Sigmoid colon (tissue), 7 donors: ENCODE data around the gene OR9A4. TPM values are rescaled to one million over a fixed set of nuclear protein-coding genes. Genes with fewer than 3 reads are reported as not detected.
"Not testable (repeated sequence)": the region's sequence is repeated elsewhere in the genome, so short reads cannot be mapped to it uniquely, and the experiment has no call there.

Experiments used
- DNase-seq: peaks from one replicate; pipeline ENCODE4 v3.0.0-alpha.2; 2019
- H3K27ac ChIP-seq, 4 donors: fragments of 200-600 bp; sonication (generic); one replicate each; pipeline ENCODE4 v1.5.1; 2016 to 2019; ENCODE audit warnings: mild to moderate bottlenecking in 1 of 4
- H3K27me3 ChIP-seq, 3 donors: fragments of 200-600 bp; sonication (generic); one replicate each; pipeline ENCODE4 v1.5.1; 2019; ENCODE audit warnings: mild to moderate bottlenecking in 1 of 3
- H3K36me3 ChIP-seq, 4 donors: fragments of 200-600 bp; sonication (generic); one replicate each; pipeline ENCODE4 v1.5.1; 2016 to 2019
- H3K4me1 ChIP-seq, 4 donors: fragments of 200-600 bp; sonication (generic); one replicate each; pipeline ENCODE4 v1.5.1; 2017 to 2019
- H3K4me3 ChIP-seq, 4 donors: fragments of 200-600 bp; sonication (generic); one replicate each; pipeline ENCODE4 v1.5.1; 2017 to 2019; ENCODE audit warnings: mild to moderate bottlenecking in 2 of 4, moderate library complexity in 1 of 4
- H3K9me3 ChIP-seq, 4 donors: fragments of 200-600 bp in 3 of 4; sonication (generic) in 3 of 4; one replicate each; pipeline versions ENCODE4 v1.5.1 to v1.6.1; 2013 to 2019
- CTCF ChIP-seq, 4 experiments: fragments of 450-650 bp in 3 of 4; fragments of 200-600 bp in 1 of 4; IDR thresholded peaks; one replicate each; pipeline ENCODE4 v1.5.1; 2016 to 2019; ENCODE audit warnings: antibody characterized with exemption in 4 of 4, mild to moderate bottlenecking in 3 of 4, moderate library complexity in 2 of 4
- EP300 ChIP-seq, 4 donors: sonication (generic); formaldehyde crosslinking; IDR thresholded peaks; one replicate each; pipeline ENCODE4 v1.6.1; 2017; ENCODE audit warnings: antibody characterized with exemption in 4 of 4
- POLR2A ChIP-seq, 2 donors: fragments of 450-650 bp; IDR thresholded peaks; one replicate each; pipeline ENCODE4 v1.6.1; 2016; ENCODE audit warnings: antibody characterized with exemption in 2 of 2, mild to moderate bottlenecking in 2 of 2, moderate library complexity in 2 of 2
- POLR2AphosphoS5 ChIP-seq, 4 donors: sonication (generic); formaldehyde crosslinking; IDR thresholded peaks; one replicate each; pipeline ENCODE4 v1.6.1; 2017; ENCODE audit warnings: antibody characterized with exemption in 4 of 4
- whole genome bisulfite sequencing, 2 donors: extraction: QIAGEN DNeasy Blood & Tissue Kit; methylation state at CpG; one replicate each; pipeline ENCODE4 v1.1.7; 2013; 5-methylcytosine and 5-hydroxymethylcytosine counted together
- intact Hi-C: fragments of 100-400 bp; cut with DNase I; formaldehyde crosslinking; loops from one replicate; pipeline ENCODE4 v1.15.1; 2023
- polyA plus RNA-seq, 3 donors: library from polyadenylated mRNA; stranded (reverse); fragments of 200-250 nt; gene quantifications; one replicate each; pipeline ENCODE4 v1.2.3, GENCODE V29; 2013
- total RNA-seq, 4 donors: library from RNA; depleted of rRNA; stranded (reverse); fragments of >200 nt; gene quantifications; one replicate each; pipeline ENCODE4 v1.1.0, GENCODE V29; 2016
- donor health status: healthy with polysubstance abuse.
- donor health status: Bipolar disorder and iron deficiency.
- donor health status: healthy.

OR9A4 gene
- total and polyA plus RNA-seq, 7 donors, result not detected

DNA sequence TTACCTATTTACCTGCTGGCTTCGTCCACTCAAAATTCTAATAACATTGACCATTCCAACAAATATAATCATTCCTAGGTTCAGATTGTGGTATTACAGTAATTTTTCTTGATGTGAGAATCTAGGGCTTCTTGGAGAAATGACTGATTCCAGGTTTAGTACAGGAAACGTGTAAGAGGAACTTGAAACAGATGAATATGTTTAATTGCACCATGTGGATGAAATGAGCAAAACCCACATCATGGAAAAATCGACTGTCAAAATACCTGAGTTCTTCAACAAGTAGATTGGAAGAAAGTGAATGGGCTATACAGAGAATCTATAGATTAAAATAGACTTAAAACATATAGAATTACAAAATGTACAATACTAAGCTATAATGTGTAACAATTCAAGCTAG, 24.9 kb upstream of the OR9A4 start:
- intact Hi-C loops, result no loop called here
- no peak for TF ChIP-seq POLR2AphosphoS5 (IDR thresholded peaks at IDR 0.05)
- no peak for TF ChIP-seq CTCF (IDR thresholded peaks at IDR 0.05)
- TF ChIP-seq EP300 (IDR thresholded peaks at IDR 0.05), result no peak
- TF ChIP-seq POLR2A (IDR thresholded peaks at IDR 0.05), result no peak
- no peak for DNase-seq
- no peaks in the 10 kb centered on the region for H3K36me3 ChIP-seq
- H3K9me3 ChIP-seq, result peaks cover 0 to 2% (median 0%) of the 10 kb centered on the region in 4 donors
- H3K4me1 ChIP-seq, result no peaks in the 10 kb centered on the region
- 79% methylated on average over 3 of the region's 3 CpGs for WGBS, 2 donors
- no peak overlapping the region for H3K4me3 ChIP-seq
- H3K27ac ChIP-seq, result no peak overlapping the region
- H3K27me3 ChIP-seq, result no peaks in the 10 kb centered on the region

- 97 to 100% methylated on average over 3 of the region's 3 CpGs for WGBS, 2 donors
- H3K27ac ChIP-seq, H3K9me3 ChIP-seq, H3K4me3 ChIP-seq, DNase-seq, H3K4me1 ChIP-seq, intact Hi-C loops, H3K27me3 ChIP-seq, H3K36me3 ChIP-seq: not testable (repeated sequence)
Observed at GRCh38 chr7:141899366-141899765, 16.8 kb upstream of the OR9A4 start.

DNA sequence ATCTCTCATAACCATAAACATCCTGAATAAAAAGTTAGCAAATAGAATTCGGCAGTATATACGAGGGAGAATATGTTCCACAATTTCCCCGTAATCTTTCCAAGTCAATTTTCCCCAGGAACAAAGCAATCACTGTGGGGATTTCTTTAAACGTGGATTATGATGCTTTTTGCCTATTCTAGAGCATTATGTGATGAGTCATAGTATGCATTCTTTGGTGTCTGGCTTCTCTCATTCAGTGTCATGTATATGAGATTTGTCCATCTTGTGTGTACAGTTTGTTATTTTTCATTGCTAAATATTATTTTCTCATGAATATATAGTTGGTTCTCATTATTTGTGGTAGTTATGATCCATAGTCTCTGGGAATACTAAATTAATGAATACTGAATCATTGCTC, 9.9 kb upstream of the OR9A4 start:
- H3K27ac ChIP-seq, result no peak overlapping the region
- H3K9me3 ChIP-seq, result no peaks in the 10 kb centered on the region
- H3K4me1 ChIP-seq, result no peaks in the 10 kb centered on the region
- intact Hi-C loops, result no loop called here
- DNase-seq, result no peak
- no peak overlapping the region for H3K4me3 ChIP-seq
- no peaks in the 10 kb centered on the region for H3K36me3 ChIP-seq
- TF ChIP-seq EP300 (IDR thresholded peaks at IDR 0.05) (no peak), POLR2AphosphoS5 (IDR thresholded peaks at IDR 0.05) (no peak), POLR2A (IDR thresholded peaks at IDR 0.05) (no peak), CTCF (IDR thresholded peaks at IDR 0.05) (no peak)
- H3K27me3 ChIP-seq, result no peaks in the 10 kb centered on the region
- WGBS, 2 donors, result 68 to 84% methylated on average over 4 of the region's 4 CpGs

GRCh38 chr7:141911391-141911790, 4.8 kb upstream of the OR9A4 start:
- no peaks in the 10 kb centered on the region for H3K4me1 ChIP-seq
- DNase-seq, result no peak
- no peaks in the 10 kb centered on the region for H3K27me3 ChIP-seq
- no peaks in the 10 kb centered on the region for H3K9me3 ChIP-seq
- no peaks in the 10 kb centered on the region for H3K36me3 ChIP-seq
- H3K4me3 ChIP-seq, result no peak overlapping the region
- intact Hi-C loops, result no loop called here
- no peak overlapping the region for H3K27ac ChIP-seq
- TF ChIP-seq CTCF (IDR thresholded peaks at IDR 0.05) (no peak), EP300 (IDR thresholded peaks at IDR 0.05) (no peak), POLR2A (IDR thresholded peaks at IDR 0.05) (no peak), POLR2AphosphoS5 (IDR thresholded peaks at IDR 0.05) (no peak)

- 15 to 38% methylated on average over 2 of the region's 2 CpGs for WGBS, 2 donors
- Histone ChIP-seq H3K4me3 (no peak overlapping the region), H3K36me3 (no peaks in the 10 kb centered on the region), H3K9me3 (no peaks in the 10 kb centered on the region), H3K4me1 (no peaks in the 10 kb centered on the region), H3K27me3 (no peaks in the 10 kb centered on the region), H3K27ac (no peak overlapping the region)
- no peak for DNase-seq
- intact Hi-C loops, result no loop called here
- TF ChIP-seq POLR2A (IDR thresholded peaks at IDR 0.05) (no peak), EP300 (IDR thresholded peaks at IDR 0.05) (no peak), POLR2AphosphoS5 (IDR thresholded peaks at IDR 0.05) (no peak), CTCF (IDR thresholded peaks at IDR 0.05) (no peak)
Observed at GRCh38 chr7:141915565-141915964, 634 bp upstream of the OR9A4 start.
